HEK293 (cell line): ENCODE data around the gene SORBS2.

Experiments used
- CTCF ChIA-PET: fragments of 350-600 bp; formaldehyde crosslinking; extraction: SDS; loops from one replicate; lab custom pipeline; 2021; ENCODE audit warnings: antibody characterized with exemption; lab: Yijun Ruan, JAX
- POLR2A ChIA-PET: fragments of 300-600 bp; formaldehyde crosslinking; extraction: SDS; loops from one replicate; lab custom pipeline; 2020; ENCODE audit warnings: antibody characterized with exemption, inconsistent platforms; lab: Yijun Ruan, JAX
- H3K27ac ChIP-seq: fragments of 200-500 bp; sonication (Bioruptor generic); 2 replicates; pipeline ENCODE4 v1.5.1; 2014; ENCODE audit warnings: low read depth, low read length, control low read depth, inconsistent platforms; ENCODE audit errors: extremely low read depth
- H3K36me3 ChIP-seq, 2 experiments: fragments of 200-500 bp in 1 of 2; sonication (Bioruptor generic) in 1 of 2; 1 replicate in 1 of 2; 2 replicates in 1 of 2; pipeline ENCODE4 v1.5.1; 2014 to 2017; ENCODE audit warnings: inconsistent platforms in 2 of 2, low read length in 2 of 2; ENCODE audit not compliant: control insufficient read depth in 2 of 2, insufficient read depth in 1 of 2
- H3K4me1 ChIP-seq: fragments of 200-500 bp; sonication (Bioruptor generic); 2 replicates; pipeline ENCODE4 v1.5.1; 2014; ENCODE audit warnings: mild to moderate bottlenecking, low read length, inconsistent platforms; ENCODE audit not compliant: control insufficient read depth, insufficient read depth
- H3K4me3 ChIP-seq: 2 replicates; pipeline ENCODE4 v1.5.1; 2011; ENCODE audit warnings: low read depth, mild to moderate bottlenecking, control low read depth, low read length, moderate library complexity
- H3K9me3 ChIP-seq: fragments of 200-500 bp; sonication (Bioruptor generic); 2 replicates; pipeline ENCODE4 v1.5.1; 2014; ENCODE audit warnings: low read depth, low read length, inconsistent platforms; ENCODE audit not compliant: control insufficient read depth, insufficient read depth
- BCL11A ChIP-seq: fragments of 450-650 bp; formaldehyde crosslinking; IDR thresholded peaks from 2 replicates; pipeline ENCODE4 v1.5.1; 2016; ENCODE audit warnings: low read depth, missing biosample characterization, missing genetic modification characterization
- GLIS1 ChIP-seq: fragments of 450-650 bp; formaldehyde crosslinking; IDR thresholded peaks from 2 replicates; pipeline ENCODE4 v1.5.1; 2016; ENCODE audit warnings: missing biosample characterization, missing genetic modification characterization
- HOXD13 ChIP-seq: sonication (generic); formaldehyde crosslinking; IDR thresholded peaks from 2 replicates; pipeline ENCODE4 v1.8.0; 2022; ENCODE audit warnings: missing genetic modification reagents, borderline replicate concordance
- KLF7 ChIP-seq: fragments of 450-650 bp; formaldehyde crosslinking; IDR thresholded peaks from 2 replicates; pipeline ENCODE4 v1.5.1; 2016; ENCODE audit warnings: missing biosample characterization, missing genetic modification characterization, borderline replicate concordance
- OVOL3 ChIP-seq: fragments of 450-650 bp; formaldehyde crosslinking; IDR thresholded peaks from 2 replicates; pipeline ENCODE4 v1.5.1; 2016; ENCODE audit warnings: missing biosample characterization, missing genetic modification characterization
- TSHZ1 ChIP-seq: fragments of 450-650 bp; formaldehyde crosslinking; IDR thresholded peaks from 2 replicates; pipeline ENCODE4 v1.5.1; 2016; ENCODE audit warnings: missing biosample characterization, missing genetic modification characterization, borderline replicate concordance
- ZBTB21 ChIP-seq: fragments of 450-650 bp; formaldehyde crosslinking; IDR thresholded peaks from 2 replicates; pipeline ENCODE4 v1.5.1; 2017; ENCODE audit warnings: missing biosample characterization, missing genetic modification characterization
- ZBTB49 ChIP-seq: fragments of 450-650 bp; formaldehyde crosslinking; IDR thresholded peaks from 2 replicates; pipeline ENCODE4 v1.5.1; 2016; ENCODE audit warnings: missing biosample characterization, missing genetic modification characterization, low read depth
- ZBTB8A ChIP-seq: fragments of 450-650 bp; formaldehyde crosslinking; IDR thresholded peaks from 2 replicates; pipeline ENCODE4 v1.5.1; 2016; ENCODE audit warnings: missing biosample characterization, missing genetic modification characterization
- ZFP3 ChIP-seq: fragments of 450-650 bp; formaldehyde crosslinking; IDR thresholded peaks from 2 replicates; pipeline ENCODE4 v1.5.1; 2016; ENCODE audit warnings: low read depth, missing biosample characterization, missing genetic modification characterization
- ZNF133 ChIP-seq: fragments of 450-650 bp; formaldehyde crosslinking; IDR thresholded peaks from 2 replicates; pipeline ENCODE4 v1.5.1; 2016; ENCODE audit warnings: missing biosample characterization, missing genetic modification characterization
- ZNF155 ChIP-seq: fragments of 450-650 bp; formaldehyde crosslinking; IDR thresholded peaks from 2 replicates; pipeline ENCODE4 v1.5.1; 2016; ENCODE audit warnings: missing biosample characterization, missing genetic modification characterization
- ZNF18 ChIP-seq: fragments of 450-650 bp; formaldehyde crosslinking; IDR thresholded peaks from 2 replicates; pipeline ENCODE4 v1.5.1; 2016; ENCODE audit warnings: missing biosample characterization, missing genetic modification characterization
- ZNF184 ChIP-seq: fragments of 450-650 bp; IDR thresholded peaks from 2 replicates; pipeline ENCODE4 v1.5.1; 2018; ENCODE audit warnings: missing biosample characterization, mild to moderate bottlenecking, missing genetic modification characterization
- ZNF280C ChIP-seq: fragments of 450-650 bp; formaldehyde crosslinking; IDR thresholded peaks from 2 replicates; pipeline ENCODE4 v1.5.1; 2016; ENCODE audit warnings: missing biosample characterization, missing genetic modification characterization
- ZNF391 ChIP-seq: fragments of 450-650 bp; formaldehyde crosslinking; IDR thresholded peaks from 2 replicates; pipeline ENCODE4 v1.5.1; 2016; ENCODE audit warnings: low read depth, missing biosample characterization, missing genetic modification characterization, borderline replicate concordance
- ZNF404 ChIP-seq: fragments of 450-650 bp; formaldehyde crosslinking; IDR thresholded peaks from 2 replicates; pipeline ENCODE4 v1.5.1; 2017; ENCODE audit warnings: missing biosample characterization, missing genetic modification characterization
- ZNF473 ChIP-seq: fragments of 450-650 bp; formaldehyde crosslinking; IDR thresholded peaks from 2 replicates; pipeline ENCODE4 v1.5.1; 2017; ENCODE audit warnings: missing biosample characterization, missing genetic modification characterization
- ZNF48 ChIP-seq: fragments of 450-650 bp; formaldehyde crosslinking; IDR thresholded peaks from 2 replicates; pipeline ENCODE4 v1.5.1; 2016; ENCODE audit warnings: missing biosample characterization, missing genetic modification characterization
- ZNF510 ChIP-seq: fragments of 450-650 bp; formaldehyde crosslinking; IDR thresholded peaks from 2 replicates; pipeline ENCODE4 v1.5.1; 2018; ENCODE audit warnings: mild to moderate bottlenecking, missing genetic modification characterization, missing biosample characterization; ENCODE audit not compliant: insufficient replicate concordance
- ZNF513 ChIP-seq: fragments of 450-650 bp; IDR thresholded peaks from 2 replicates; pipeline ENCODE4 v1.5.1; 2018; ENCODE audit warnings: missing biosample characterization, missing genetic modification characterization
- ZNF530 ChIP-seq: fragments of 450-650 bp; formaldehyde crosslinking; IDR thresholded peaks from 2 replicates; pipeline ENCODE4 v1.5.1; 2016; ENCODE audit warnings: low read depth, missing biosample characterization, missing genetic modification characterization
- ZNF548 ChIP-seq: fragments of 450-650 bp; formaldehyde crosslinking; IDR thresholded peaks from 2 replicates; pipeline ENCODE4 v1.5.1; 2016; ENCODE audit warnings: missing biosample characterization, missing genetic modification characterization
- ZNF561 ChIP-seq: fragments of 450-650 bp; IDR thresholded peaks from 2 replicates; pipeline ENCODE4 v1.5.1; 2018; ENCODE audit warnings: missing biosample characterization, missing genetic modification characterization, borderline replicate concordance
- ZNF677 ChIP-seq: fragments of 450-650 bp; IDR thresholded peaks from 2 replicates; pipeline ENCODE4 v1.5.0; 2018; ENCODE audit warnings: missing biosample characterization, mild to moderate bottlenecking, missing genetic modification characterization, moderate library complexity

The SORBS2 gene

GRCh38 chr4:185587427-185588161 lies 224.4 kb downstream of the SORBS2 start:
- no peak overlapping the region for H3K27ac ChIP-seq
- H3K4me1 ChIP-seq, result no peaks in the 10 kb centered on the region
- no peak overlapping the region for H3K4me3 ChIP-seq
- ChIA-PET CTCF (interaction anchor here (1.0 kb wide), 2 partner anchors 11 to 28 kb away, joined by 4 read pairs; no protein-coding TSS in a partner anchor), POLR2A (no interaction called here)
- no peaks in the 10 kb centered on the region for H3K9me3 ChIP-seq
- no peak for TF ChIP-seq ZNF18 (tag by site-specific recombination)
- no peak for TF ChIP-seq ZNF404 (tag by site-specific recombination)
- TF ChIP-seq ZNF184 (tag by site-specific recombination), result no peak
- TF ChIP-seq GLIS1 (tag by site-specific recombination), result no peak
- TF ChIP-seq BCL11A (tag by site-specific recombination), result no peak
- TF ChIP-seq KLF7 (tag by site-specific recombination), result no peak
- TF ChIP-seq ZNF513, result no peak
- no peak for TF ChIP-seq ZNF155 (tag by site-specific recombination)
- no peak for TF ChIP-seq ZBTB8A (tag by site-specific recombination)
- TF ChIP-seq ZNF391 (tag by site-specific recombination), result no peak
- TF ChIP-seq ZNF473 (tag by site-specific recombination), result no peak
- TF ChIP-seq OVOL3, result no peak
- TF ChIP-seq ZNF530 (tag by site-specific recombination), result no peak
- no peak for TF ChIP-seq HOXD13 (CRISPR knock-in tag)
- TF ChIP-seq ZFP3 (tag by site-specific recombination), result no peak
- no peak for TF ChIP-seq ZNF133 (tag by site-specific recombination)
- TF ChIP-seq TSHZ1, result no peak
- no peak for TF ChIP-seq ZNF48 (tag by site-specific recombination)
- H3K36me3 ChIP-seq, result no peaks in the 10 kb centered on the region

- Histone ChIP-seq H3K27ac (no peak overlapping the region), H3K36me3 (no peaks in the 10 kb centered on the region), H3K4me3 (no peak overlapping the region), H3K4me1 (no peaks in the 10 kb centered on the region), H3K9me3 (no peaks in the 10 kb centered on the region)
- POLR2A ChIA-PET, result no interaction called here
- CTCF ChIA-PET, result interaction anchor here (1.0 to 1.6 kb wide), 2 partner anchors 11 to 27 kb away, joined by 4 to 7 read pairs; no protein-coding TSS in a partner anchor
- TF ChIP-seq ZNF677 (no peak), ZBTB49 (tag by site-specific recombination) (no peak), ZNF561 (tag by site-specific recombination) (no peak), ZNF280C (tag by site-specific recombination) (no peak), ZNF510 (tag by site-specific recombination) (no peak), ZBTB21 (no peak), ZNF548 (tag by site-specific recombination) (no peak)
These were observed 225.0 kb downstream of the SORBS2 start for GRCh38 chr4:185587030-185587426.
